ENCODE results near the gene PRR16.

The PRR16 gene

DNA sequence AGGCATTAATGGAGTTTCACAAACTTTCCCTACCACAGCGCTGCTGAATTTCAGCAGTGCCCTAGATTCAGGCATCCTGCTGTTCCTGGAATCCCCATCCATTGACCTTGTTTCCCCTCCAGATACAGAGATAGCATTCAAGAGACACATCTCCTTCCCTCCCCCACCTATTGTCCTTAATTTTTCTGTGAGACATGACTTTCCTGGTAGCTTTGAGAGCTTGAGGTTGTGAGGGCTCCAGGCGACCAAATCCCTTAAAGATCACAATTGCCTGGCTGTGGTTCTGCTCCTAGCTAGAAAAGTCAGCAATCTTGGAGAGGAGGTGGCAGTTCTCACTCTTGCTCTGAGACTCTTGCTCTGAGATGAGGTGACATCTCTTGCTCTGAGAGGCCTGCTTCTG lies 48.0 kb downstream of the PRR16 start:
- Histone ChIP-seq H3F3A (ENCODE audit: low read depth) (no peaks in the 10 kb centered on the region), H3K27me3 (ENCODE audit: insufficient read depth, low read length, poor library complexity, severe bottlenecking) (no peaks in the 10 kb centered on the region), H3K4me1 (ENCODE audit: insufficient read depth, low read length, poor library complexity, severe bottlenecking) (no peaks in the 10 kb centered on the region), H3K36me3 (ENCODE audit: insufficient read depth, low read length) (no peaks in the 10 kb centered on the region), H3K9ac (ENCODE audit: low read depth, low read length, poor library complexity, severe bottlenecking) (no peak overlapping the region), H3K9me2 (replicated peaks; ENCODE audit: low read depth, low read length) (no peaks in the 10 kb centered on the region), H3K9me3 (ENCODE audit: insufficient read depth, low read depth, low read length) (no peaks in the 10 kb centered on the region), H2AFZ (ENCODE audit: low read length) (no peak overlapping the region), H3K4me3 (ENCODE audit: low read length, poor library complexity, severe bottlenecking) (no peak overlapping the region), H4K20me1 (ENCODE audit: insufficient read depth, low read length, poor library complexity, severe bottlenecking) (no peaks in the 10 kb centered on the region), H3K79me2 (ENCODE audit: insufficient read depth, low read length) (no peaks in the 10 kb centered on the region), H3K4me2 (ENCODE audit: low read depth, low read length, poor library complexity, severe bottlenecking) (no peak overlapping the region)
- no peak for TF ChIP-seq EZH2phosphoT487 (IDR thresholded peaks at IDR 0.05; ENCODE audit: borderline replicate concordance)
- TF ChIP-seq, protein P1, sequence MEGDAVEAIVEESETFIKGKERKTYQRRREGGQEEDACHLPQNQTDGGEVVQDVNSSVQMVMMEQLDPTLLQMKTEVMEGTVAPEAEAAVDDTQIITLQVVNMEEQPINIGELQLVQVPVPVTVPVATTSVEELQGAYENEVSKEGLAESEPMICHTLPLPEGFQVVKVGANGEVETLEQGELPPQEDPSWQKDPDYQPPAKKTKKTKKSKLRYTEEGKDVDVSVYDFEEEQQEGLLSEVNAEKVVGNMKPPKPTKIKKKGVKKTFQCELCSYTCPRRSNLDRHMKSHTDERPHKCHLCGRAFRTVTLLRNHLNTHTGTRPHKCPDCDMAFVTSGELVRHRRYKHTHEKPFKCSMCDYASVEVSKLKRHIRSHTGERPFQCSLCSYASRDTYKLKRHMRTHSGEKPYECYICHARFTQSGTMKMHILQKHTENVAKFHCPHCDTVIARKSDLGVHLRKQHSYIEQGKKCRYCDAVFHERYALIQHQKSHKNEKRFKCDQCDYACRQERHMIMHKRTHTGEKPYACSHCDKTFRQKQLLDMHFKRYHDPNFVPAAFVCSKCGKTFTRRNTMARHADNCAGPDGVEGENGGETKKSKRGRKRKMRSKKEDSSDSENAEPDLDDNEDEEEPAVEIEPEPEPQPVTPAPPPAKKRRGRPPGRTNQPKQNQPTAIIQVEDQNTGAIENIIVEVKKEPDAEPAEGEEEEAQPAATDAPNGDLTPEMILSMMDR (conservative IDR thresholded peaks at IDR 0.05; ENCODE audit: low read length), result no peak

GRCh38 chr5:120512791-120513650 lies 48.9 kb downstream of the PRR16 start:
- Histone ChIP-seq H3K9me3 (ENCODE audit: insufficient read depth, low read depth, low read length) (no peaks in the 10 kb centered on the region), H3K4me2 (ENCODE audit: low read depth, low read length, poor library complexity, severe bottlenecking) (no peak overlapping the region), H3K27me3 (ENCODE audit: insufficient read depth, low read length, poor library complexity, severe bottlenecking) (no peaks in the 10 kb centered on the region), H3F3A (ENCODE audit: low read depth) (no peaks in the 10 kb centered on the region), H3K79me2 (ENCODE audit: insufficient read depth, low read length) (no peaks in the 10 kb centered on the region), H3K4me1 (ENCODE audit: insufficient read depth, low read length, poor library complexity, severe bottlenecking) (no peaks in the 10 kb centered on the region), H3K9me2 (replicated peaks; ENCODE audit: low read depth, low read length) (no peaks in the 10 kb centered on the region), H2AFZ (ENCODE audit: low read length) (no peak overlapping the region), H3K4me3 (ENCODE audit: low read length, poor library complexity, severe bottlenecking) (no peak overlapping the region), H4K20me1 (ENCODE audit: insufficient read depth, low read length, poor library complexity, severe bottlenecking) (no peaks in the 10 kb centered on the region), H3K36me3 (ENCODE audit: insufficient read depth, low read length) (no peaks in the 10 kb centered on the region), H3K9ac (ENCODE audit: low read depth, low read length, poor library complexity, severe bottlenecking) (no peak overlapping the region)
- TF ChIP-seq, protein P1 (conservative IDR thresholded peaks at IDR 0.05; ENCODE audit: low read length), result no peak
- no peak for TF ChIP-seq EZH2phosphoT487 (IDR thresholded peaks at IDR 0.05; ENCODE audit: borderline replicate concordance)

DNA sequence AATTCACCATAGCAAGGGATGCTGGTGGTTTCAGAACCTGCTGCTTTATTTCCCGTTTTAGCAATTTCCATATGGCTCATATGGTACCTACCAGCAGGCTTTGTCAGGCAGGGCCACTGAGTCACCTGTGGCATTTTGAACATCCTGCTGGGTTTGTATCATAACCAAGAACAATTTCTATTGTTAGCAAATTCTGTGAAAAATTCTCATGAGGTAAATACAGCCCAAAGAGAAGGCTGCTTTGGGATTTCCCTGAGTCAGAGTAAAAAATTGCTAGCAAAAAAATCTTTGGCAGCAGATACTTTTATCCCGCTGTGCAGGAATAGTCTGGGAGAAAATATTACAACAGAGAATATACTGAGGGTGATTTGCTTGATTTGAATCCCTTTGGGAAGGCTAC lies 52.7 kb downstream of the PRR16 start:
- Histone ChIP-seq H3K27me3 (ENCODE audit: insufficient read depth, low read length, poor library complexity, severe bottlenecking) (no peaks in the 10 kb centered on the region), H2AFZ (ENCODE audit: low read length) (no peak overlapping the region), H3K9me2 (replicated peaks; ENCODE audit: low read depth, low read length) (no peaks in the 10 kb centered on the region), H3K9ac (ENCODE audit: low read depth, low read length, poor library complexity, severe bottlenecking) (no peak overlapping the region), H4K20me1 (ENCODE audit: insufficient read depth, low read length, poor library complexity, severe bottlenecking) (no peaks in the 10 kb centered on the region), H3K4me3 (ENCODE audit: low read length, poor library complexity, severe bottlenecking) (no peak overlapping the region), H3F3A (ENCODE audit: low read depth) (no peaks in the 10 kb centered on the region), H3K9me3 (ENCODE audit: insufficient read depth, low read depth, low read length) (no peaks in the 10 kb centered on the region), H3K79me2 (ENCODE audit: insufficient read depth, low read length) (no peaks in the 10 kb centered on the region), H3K4me2 (ENCODE audit: low read depth, low read length, poor library complexity, severe bottlenecking) (no peak overlapping the region), H3K4me1 (ENCODE audit: insufficient read depth, low read length, poor library complexity, severe bottlenecking) (no peaks in the 10 kb centered on the region), H3K36me3 (ENCODE audit: insufficient read depth, low read length) (no peaks in the 10 kb centered on the region)
- TF ChIP-seq EZH2phosphoT487 (IDR thresholded peaks at IDR 0.05; ENCODE audit: borderline replicate concordance), result no peak
- TF ChIP-seq, protein P1 (conservative IDR thresholded peaks at IDR 0.05; ENCODE audit: low read length), result no peak

Data from Loucy (cell line).